NCI-H524 treated with DMSO at 0.1 percent for 48 hours (cell line): Measurements from ENCODE around the gene PPP5C.
A peak's percentile ranks its signal among the peaks of the same experiment; 100 is the strongest.
"Not testable (repeated sequence)": the region's sequence is repeated elsewhere in the genome, so short reads cannot be mapped to it uniquely, and the experiment has no call there.

Source experiments
- DNase-seq: peaks from one replicate; lab custom pipeline; 2025; lab: John Stamatoyannopoulos, UW

Gene PPP5C

GRCh38 chr19:46365561-46365960 lies 18.7 kb downstream of the PPP5C start:
- DNase-seq, result no peak

- peak; percentile 53 for DNase-seq
Measured at GRCh38 chr19:46366620-46367292, 19.9 kb downstream of the PPP5C start.

GRCh38 chr19:46367426-46367825 lies 20.5 kb downstream of the PPP5C start:
- DNase-seq, result no peak

GRCh38 chr19:46368116-46368515 lies 21.2 kb downstream of the PPP5C start:
- peak; percentile 86 for DNase-seq

- DNase-seq, result no peak
Measured at GRCh38 chr19:46369817-46370216, 22.9 kb downstream of the PPP5C start.

GRCh38 chr19:46371371-46371901 lies 24.5 kb downstream of the PPP5C start:
- no peak for DNase-seq

- no peak for DNase-seq
Measured at GRCh38 chr19:46372901-46373490, 26.1 kb downstream of the PPP5C start.

- no peak for DNase-seq
Measured at GRCh38 chr19:46373491-46374359, 26.8 kb downstream of the PPP5C start.

GRCh38 chr19:46374536-46375475 lies 27.9 kb downstream of the PPP5C start:
- no peak for DNase-seq

GRCh38 chr19:46375476-46376067 lies 28.7 kb downstream of the PPP5C start:
- DNase-seq, result not testable (repeated sequence)

- DNase-seq, result no peak
Measured at GRCh38 chr19:46376241-46377153, 29.6 kb downstream of the PPP5C start.

- no peak for DNase-seq
Measured at GRCh38 chr19:46378268-46378667, 31.4 kb downstream of the PPP5C start.

- no peak for DNase-seq
Measured at GRCh38 chr19:46380690-46381089, 33.8 kb downstream of the PPP5C start.

GRCh38 chr19:46381346-46381745 lies 34.5 kb downstream of the PPP5C start:
- no peak for DNase-seq

- DNase-seq, result no peak
Measured at GRCh38 chr19:46381756-46382345, 35.0 kb downstream of the PPP5C start.

GRCh38 chr19:46383171-46383815 lies 36.4 kb downstream of the PPP5C start:
- DNase-seq, result no peak

- no peak for DNase-seq
Measured at GRCh38 chr19:46383846-46384245, 37.0 kb downstream of the PPP5C start.

- DNase-seq, result no peak
Measured at GRCh38 chr19:46384396-46384795, 37.5 kb downstream of the PPP5C start.

GRCh38 chr19:46385636-46386035 lies 38.7 kb downstream of the PPP5C start:
- no peak for DNase-seq
